OCI-LY7 (cell line): ENCODE data around the gene SLC49A4. TPM values are rescaled to one million over a fixed set of nuclear protein-coding genes. Genes with fewer than 3 reads are reported as not detected.

Experiments
- BruUV-seq: library from RNA; stranded (reverse); fragments of 400-500 nt; replicated peaks from 2 replicates; lab custom pipeline; 2021; lab: Mats Ljungman, UMichigan
- CTCF ChIA-PET: fragments of 300-600 bp; sonication (Branson Sonifier 250); formaldehyde crosslinking; loops from one replicate; lab custom pipeline; 2022; ENCODE audit warnings: antibody characterized with exemption; ENCODE audit not compliant: unreplicated experiment; lab: Charles Lee
- POLR2A ChIA-PET: fragments of 300-600 bp; sonication (Branson Sonifier 250); formaldehyde crosslinking; loops from one replicate; lab custom pipeline; 2022; ENCODE audit warnings: antibody characterized with exemption; lab: Charles Lee
- DNase-seq: peaks from one replicate; pipeline ENCODE4 v3.0.0-alpha.2; 2015; ENCODE audit warnings: low spot score
- H2AFZ ChIP-seq: fragments of 200-600 bp; sonication (generic), shearing (Covaris generic); 2 replicates; pipeline ENCODE4 v1.6.1; 2014; ENCODE audit warnings: mild to moderate bottlenecking, antibody characterized with exemption, low read length, moderate library complexity
- H3K27ac ChIP-seq: fragments of 200-600 bp; sonication (generic); 2 replicates; pipeline ENCODE4 v1.5.1; 2014; ENCODE audit warnings: mixed run types, low read depth, mild to moderate bottlenecking, moderate library complexity, low read length, inconsistent platforms; ENCODE audit not compliant: poor library complexity, severe bottlenecking
- H3K36me3 ChIP-seq: fragments of 200-600 bp; sonication (generic); 2 replicates; pipeline ENCODE4 v1.6.1; 2014; ENCODE audit warnings: mild to moderate bottlenecking, antibody characterized with exemption, low read length, moderate library complexity, mixed read lengths; ENCODE audit not compliant: insufficient read depth
- H3K4me1 ChIP-seq: fragments of 200-600 bp; sonication (generic); 2 replicates; pipeline ENCODE4 v1.5.1; 2014; ENCODE audit warnings: mild to moderate bottlenecking, low read length; ENCODE audit not compliant: insufficient read depth, poor library complexity, severe bottlenecking
- H3K4me2 ChIP-seq: fragments of 200-600 bp; sonication (generic); 2 replicates; pipeline ENCODE4 v1.6.1; 2014; ENCODE audit warnings: mild to moderate bottlenecking, low read length
- H3K4me3 ChIP-seq: fragments of 200-600 bp; sonication (generic); 2 replicates; pipeline ENCODE4 v1.5.1; 2014; ENCODE audit warnings: mild to moderate bottlenecking, low read depth, low read length; ENCODE audit not compliant: poor library complexity, severe bottlenecking
- H3K79me2 ChIP-seq: fragments of 200-600 bp; sonication (generic); 2 replicates; pipeline ENCODE4 v1.6.1; 2016; ENCODE audit warnings: low read depth, mild to moderate bottlenecking, low read length, moderate library complexity, mixed read lengths; ENCODE audit not compliant: insufficient read depth
- H3K9me2 ChIP-seq: fragments of 200-600 bp; sonication (generic); 2 replicates; pipeline ENCODE4 v1.6.1; 2016; ENCODE audit warnings: mild to moderate bottlenecking, low read length, mixed read lengths; ENCODE audit not compliant: insufficient read depth
- H3K9me3 ChIP-seq: fragments of 200-600 bp; sonication (generic); 2 replicates; pipeline ENCODE4 v1.6.1; 2014; ENCODE audit warnings: mild to moderate bottlenecking, mixed run types, low read length, mixed read lengths
- H4K20me1 ChIP-seq: fragments of 200-600 bp; sonication (generic); 2 replicates; pipeline ENCODE4 v1.6.1; 2014; ENCODE audit warnings: mild to moderate bottlenecking, antibody characterized with exemption, low read length, moderate library complexity, mixed read lengths; ENCODE audit not compliant: insufficient read depth
- CTCF ChIP-seq: fragments of 200-600 bp; sonication (generic); conservative IDR thresholded peaks from 2 replicates; pipeline ENCODE4 v1.5.1; 2014; ENCODE audit warnings: mild to moderate bottlenecking, antibody characterized with exemption, low read length, moderate library complexity, mixed read lengths
- EZH2phosphoT487 ChIP-seq: fragments of 200-600 bp; sonication (generic); IDR thresholded peaks from 2 replicates; pipeline ENCODE4 v1.6.1; 2018; ENCODE audit warnings: low read depth, borderline replicate concordance, mild to moderate bottlenecking, mixed run types, antibody characterized with exemption, low read length, moderate library complexity, mixed read lengths
- intact Hi-C: fragments of 100-400 bp; cut with micrococcal nuclease; formaldehyde crosslinking; loops from one replicate; pipeline ENCODE4 v1.10.0; 2022; ENCODE audit not compliant: unreplicated experiment
- total RNA-seq, 2 experiments: library from RNA; depleted of rRNA in 1 of 2; stranded (reverse); fragments of >200 nt in 1 of 2; shearing (Covaris generic) in 1 of 2; gene quantifications; 2 replicates each; pipeline ENCODE4 v1.2.3, GENCODE V29; 2014 to 2022

The SLC49A4 gene
- total RNA-seq, 2 experiments from 2014 or later, result 2.8 to 3.3 TPM

- no peak overlapping the region for H3K27ac ChIP-seq
- H4K20me1 ChIP-seq, result no peaks in the 10 kb centered on the region
- no peaks in the 10 kb centered on the region for H3K9me2 ChIP-seq
- DNase-seq, result no peak
- ChIA-PET POLR2A (interaction anchor here (0.5 kb wide), 2 partner anchors 116 to 288 kb away, joined by 3 read pairs; no protein-coding TSS in a partner anchor), CTCF (interaction anchor here (0.6 kb wide), 1 partner anchor 242 kb away, joined by 3 read pairs; no protein-coding TSS in a partner anchor)
- intact Hi-C loops, result loop anchor here (10.0 kb wide), 1 partner anchor 381 kb away; the partner anchor contains the start of gene WDR5B
- peak overlapping the region; percentile 90 for H3K4me2 ChIP-seq
- peaks cover 6% of the 10 kb centered on the region; the same call in 1 of the 2 replicates for H3K79me2 ChIP-seq
- 0 out of 2 replicates have a peak, but pooled peaks cover 4% of the 10 kb centered on the region for H3K36me3 ChIP-seq
- no peaks in the 10 kb centered on the region for H3K9me3 ChIP-seq
- peak overlapping the region; percentile 95 for H2AFZ ChIP-seq
- TF ChIP-seq EZH2phosphoT487 (no peak), CTCF (no peak)
- BruUV-seq, result TSS peak; percentile 75
- peak overlapping the region; percentile 85 for H3K4me3 ChIP-seq
- peaks cover 30% of the 10 kb centered on the region for H3K4me1 ChIP-seq
These were observed 866 bp downstream of the SLC49A4 start for GRCh38 chr3:122795674-122796195.

GRCh38 chr3:122797291-122797690, 2.4 kb downstream of the SLC49A4 start:
- POLR2A ChIA-PET, result no interaction called here

More at GRCh38 chr3:122797291-122797690, 2.4 kb downstream of the SLC49A4 start:
- Histone ChIP-seq H3K9me2 (no peaks in the 10 kb centered on the region), H3K4me2 (no peak overlapping the region), H3K4me3 (no peak overlapping the region), H3K27ac (no peak overlapping the region), H3K9me3 (no peaks in the 10 kb centered on the region), H3K4me1 (peaks cover 26% of the 10 kb centered on the region), H2AFZ (no peak overlapping the region), H3K79me2 (peaks cover 6% of the 10 kb centered on the region; the same call in 1 of the 2 replicates), H4K20me1 (no peaks in the 10 kb centered on the region), H3K36me3 (no peaks in the 10 kb centered on the region)
- TF ChIP-seq EZH2phosphoT487 (no peak), CTCF (no peak)
- BruUV-seq, result no TSS peak
- DNase-seq, result no peak
- CTCF ChIA-PET, result no interaction called here
- intact Hi-C loops, result loop anchor here (10.0 kb wide), 1 partner anchor 382 kb away; the partner anchor contains the start of gene WDR5B
